GM18505 (cell line): Measurements from ENCODE around the gene TP73.
A peak's percentile ranks its signal among the peaks of the same experiment; 100 is the strongest.

Experiments
- ATAC-seq: cut with Tn5 transposase; IDR thresholded peaks from one replicate; pipeline ENCODE4 v1.9.1; 2021; ENCODE audit not compliant: unreplicated experiment
- POLR2A ChIP-seq: IDR thresholded peaks from 4 replicates; pipeline ENCODE4 v1.6.1; 2011; ENCODE audit warnings: borderline replicate concordance; ENCODE audit not compliant: insufficient read depth, insufficient read length; ENCODE audit errors: extremely low read depth

The TP73 gene

DNA sequence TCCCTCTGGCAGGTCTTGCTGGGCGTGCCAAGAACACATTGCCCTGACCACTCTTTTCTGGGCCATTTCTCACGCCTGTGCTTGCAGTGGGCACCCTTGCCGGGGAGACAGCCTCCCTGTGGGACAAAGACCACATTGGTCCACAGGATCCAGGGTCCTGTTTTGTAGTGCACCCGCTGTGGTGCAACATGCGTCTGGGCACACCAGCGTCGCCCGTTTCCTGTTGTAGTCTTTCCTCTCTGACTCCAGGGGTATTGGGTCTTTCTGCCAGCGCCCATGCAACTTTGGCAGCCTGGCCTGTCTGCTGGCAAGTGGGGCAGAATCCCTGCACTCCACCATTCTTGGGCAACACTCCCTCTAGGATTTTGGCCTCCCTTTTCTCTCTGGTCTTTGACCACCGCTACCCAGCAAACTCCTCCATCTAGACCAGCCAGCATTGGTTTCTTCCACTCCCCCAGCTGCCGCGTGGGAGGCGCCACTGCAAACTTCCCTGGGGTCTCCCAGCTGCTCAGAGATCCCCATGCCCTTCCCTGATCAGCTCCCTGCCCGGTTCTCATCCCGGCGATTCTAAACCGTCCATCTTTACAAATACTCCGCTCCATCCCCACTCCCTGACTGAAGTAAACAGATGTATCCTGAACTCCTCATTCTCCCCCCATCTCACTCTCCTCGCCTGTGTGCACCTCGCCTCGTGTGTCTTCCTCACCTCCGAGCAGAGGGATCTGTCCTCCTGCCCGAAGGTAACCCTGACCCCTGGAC, 28.7 kb upstream of the TP73 start:
- TF ChIP-seq POLR2A, result no peak
- ATAC-seq, result no peak

DNA sequence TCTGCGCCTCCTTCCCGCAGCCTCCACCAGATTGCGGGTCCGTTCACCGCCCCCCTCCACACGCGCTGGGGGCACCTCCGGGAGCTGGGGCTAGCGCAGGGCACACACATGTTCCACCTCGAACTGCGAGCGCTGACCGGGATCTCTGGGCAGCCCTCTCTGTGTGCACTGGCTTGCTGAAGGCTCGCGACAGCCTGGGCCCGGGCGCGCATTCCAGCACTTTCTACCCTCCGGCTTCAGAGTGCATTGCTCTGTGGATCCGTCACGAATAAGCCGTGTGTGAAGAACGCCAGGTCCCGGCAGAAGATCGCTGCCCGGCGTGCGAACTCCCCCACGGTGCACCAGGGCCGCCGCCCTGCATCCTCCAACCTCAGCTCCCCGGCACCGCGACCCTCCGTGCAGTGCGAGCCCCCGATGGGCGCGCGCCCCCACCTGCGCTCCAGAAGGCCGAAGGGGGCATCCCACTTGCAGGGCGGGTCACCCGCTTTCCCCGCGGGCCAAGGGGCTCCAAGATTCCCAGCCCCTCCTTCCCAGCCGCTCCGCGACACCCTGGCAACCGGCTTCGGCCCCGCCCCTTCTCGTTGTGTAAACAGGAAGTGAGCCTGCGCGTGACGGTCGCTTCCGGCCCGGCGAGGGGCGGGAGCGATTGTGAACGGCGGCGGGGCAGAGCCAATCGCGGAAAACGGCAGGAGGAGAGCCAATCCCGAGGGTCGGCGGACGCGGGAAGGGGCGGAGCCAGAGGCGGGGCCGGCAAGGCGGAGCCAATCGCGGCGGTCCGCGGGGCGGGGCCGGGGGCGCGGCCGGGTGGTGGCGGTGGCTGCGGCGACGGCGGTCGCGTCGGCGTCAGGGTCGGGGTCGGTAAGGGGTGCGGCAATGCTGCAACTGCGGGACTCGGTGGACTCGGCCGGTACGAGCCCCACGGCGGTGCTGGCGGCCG, 27.8 kb upstream of the TP73 start, which contains the start of gene TPRG1L:
TPRG1L (plus strand) TSS at position 816 of the 937 bp plus-strand sequence; CDS start at position 874, 58 bp downstream.
- peak; percentile 89 for ATAC-seq
- no peak for TF ChIP-seq POLR2A

DNA sequence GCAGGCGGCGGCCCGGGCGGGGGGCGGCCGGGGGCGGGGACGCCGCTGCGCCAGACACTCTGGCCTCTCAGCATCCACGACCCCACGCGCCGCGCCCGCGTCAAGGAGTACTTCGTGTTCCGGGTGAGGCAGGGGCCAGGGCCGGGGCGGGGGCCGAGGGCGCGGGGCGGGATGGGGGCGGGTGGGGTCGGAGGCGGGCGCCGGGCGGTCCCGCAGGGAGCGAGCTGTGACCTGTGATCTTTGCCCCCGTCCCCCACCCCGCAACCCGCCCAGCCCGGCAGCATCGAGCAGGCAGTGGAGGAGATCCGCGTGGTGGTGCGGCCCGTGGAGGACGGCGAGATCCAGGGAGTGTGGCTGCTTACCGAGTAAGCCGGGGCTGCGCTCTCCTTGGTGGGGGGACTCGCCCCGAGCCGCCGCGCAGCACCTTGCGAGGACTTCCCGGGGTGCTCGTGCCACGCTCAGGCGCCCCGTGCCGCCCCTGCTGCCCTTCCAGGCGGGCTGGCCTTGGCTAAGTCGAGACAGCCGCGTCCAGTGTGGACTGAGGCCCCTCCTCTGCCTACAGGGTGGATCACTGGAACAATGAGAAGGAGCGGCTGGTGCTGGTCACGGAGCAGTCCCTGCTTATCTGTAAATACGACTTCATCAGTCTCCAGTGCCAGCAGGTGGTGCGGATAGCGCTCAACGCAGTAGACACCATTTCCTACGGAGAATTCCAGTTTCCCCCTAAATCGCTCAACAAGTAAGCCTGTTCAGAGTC, 27.0 kb upstream of the TP73 start:
- no peak for TF ChIP-seq POLR2A
- peak; percentile 11 for ATAC-seq

DNA sequence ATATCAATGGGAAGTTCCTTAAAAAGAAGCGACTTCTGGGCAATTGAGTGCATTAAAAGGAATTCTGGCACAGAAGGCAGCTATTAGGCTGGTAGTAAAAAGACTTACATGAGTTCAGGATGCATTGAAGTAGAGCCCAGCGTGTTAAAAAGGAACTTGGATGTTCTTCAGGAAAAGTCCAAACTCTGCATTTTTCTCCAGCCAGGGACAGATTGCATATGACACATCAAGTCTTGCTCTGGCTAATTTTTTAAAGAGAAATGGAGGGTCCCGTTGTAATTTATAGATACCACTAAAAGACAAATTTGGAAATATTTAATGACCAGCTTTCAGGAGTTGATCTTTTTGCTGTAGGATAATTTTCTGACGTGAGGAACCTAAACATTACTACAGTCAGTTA, 26.3 kb upstream of the TP73 start:
- no peak for TF ChIP-seq POLR2A
- no peak for ATAC-seq

DNA sequence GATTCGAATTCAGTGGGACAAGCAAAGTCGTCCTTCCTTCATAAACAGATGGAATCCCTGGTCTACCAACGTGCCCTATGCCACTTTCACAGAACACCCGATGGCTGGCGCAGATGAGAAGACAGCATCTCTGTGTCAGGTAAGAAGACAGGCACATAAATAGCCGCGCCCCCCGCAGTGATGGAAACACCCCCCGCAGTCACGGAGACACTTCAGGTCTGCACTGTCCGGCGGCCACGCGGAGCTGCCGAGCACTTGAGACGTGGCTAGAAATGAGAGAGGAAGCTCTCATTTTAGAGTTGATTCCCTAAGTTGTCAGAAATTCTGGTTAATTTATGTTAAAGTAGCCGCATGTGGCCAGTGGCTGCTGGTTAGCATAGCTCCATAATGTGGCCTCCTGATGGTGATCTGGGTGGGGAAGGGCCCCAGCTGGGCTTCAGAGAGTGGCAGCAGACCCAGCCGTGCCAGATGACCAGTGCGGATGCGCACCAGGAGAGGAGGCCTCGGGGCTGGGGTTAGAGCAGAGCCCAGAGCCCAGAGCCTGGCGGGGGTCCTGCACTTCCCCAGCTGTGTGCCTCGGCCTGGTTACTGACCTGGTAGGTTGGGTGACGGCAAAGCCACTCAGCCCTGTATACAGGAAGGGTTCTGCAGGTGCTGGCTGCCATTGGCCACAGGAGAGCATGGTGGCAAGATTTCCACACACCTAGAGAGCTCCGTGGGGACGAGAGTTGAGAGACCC, 24.6 kb upstream of the TP73 start:
- no peak for ATAC-seq
- no peak for TF ChIP-seq POLR2A

DNA sequence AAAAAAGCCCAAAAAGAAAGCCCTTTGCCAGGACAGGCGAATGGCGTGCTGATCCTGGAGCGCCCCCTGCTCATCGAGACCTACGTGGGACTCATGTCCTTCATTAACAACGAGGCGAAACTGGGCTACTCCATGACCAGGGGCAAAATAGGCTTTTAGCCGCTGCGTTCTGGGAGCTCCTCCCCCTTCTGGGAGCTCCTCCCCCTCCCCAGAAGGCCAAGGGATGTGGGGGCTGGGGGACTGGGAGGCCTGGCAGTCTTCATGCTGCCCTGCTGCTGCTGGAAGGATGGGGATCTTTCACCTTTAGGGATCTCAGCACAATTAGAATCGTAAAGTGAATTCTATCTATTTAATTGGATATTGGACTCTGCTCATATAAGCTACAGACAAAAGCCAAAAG, 23.9 kb upstream of the TP73 start:
- ATAC-seq, result no peak
- no peak for TF ChIP-seq POLR2A

DNA sequence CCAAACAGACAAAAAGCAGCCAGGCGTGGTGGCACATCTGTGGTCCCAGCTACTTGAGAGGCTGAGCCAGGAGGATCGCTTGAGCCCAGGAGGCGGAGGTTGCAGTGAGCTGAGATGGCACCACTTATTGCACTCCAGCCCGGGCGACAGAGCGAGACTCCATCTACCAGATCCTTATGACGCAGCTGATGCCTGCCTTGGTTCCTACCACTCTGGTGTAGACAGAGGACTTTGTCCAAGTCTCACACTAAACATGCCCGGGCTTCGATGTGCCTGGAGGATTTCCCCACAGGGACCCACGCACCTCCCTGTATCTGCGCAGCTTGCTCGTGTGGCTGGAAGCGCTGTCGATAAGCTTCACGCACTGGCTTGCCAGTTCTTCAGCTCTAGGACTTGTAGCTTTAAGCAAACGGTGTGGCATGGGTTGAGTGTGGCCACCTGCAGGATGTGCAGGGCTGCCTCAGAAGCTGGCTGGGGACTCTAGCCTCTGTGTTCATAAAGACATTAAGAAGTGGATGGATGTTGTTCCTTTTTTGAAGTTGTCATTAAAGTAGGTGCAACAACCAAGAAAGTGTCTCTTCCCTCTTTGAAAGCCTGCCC, 22.7 kb upstream of the TP73 start:
- ATAC-seq, result no peak
- no peak for TF ChIP-seq POLR2A

DNA sequence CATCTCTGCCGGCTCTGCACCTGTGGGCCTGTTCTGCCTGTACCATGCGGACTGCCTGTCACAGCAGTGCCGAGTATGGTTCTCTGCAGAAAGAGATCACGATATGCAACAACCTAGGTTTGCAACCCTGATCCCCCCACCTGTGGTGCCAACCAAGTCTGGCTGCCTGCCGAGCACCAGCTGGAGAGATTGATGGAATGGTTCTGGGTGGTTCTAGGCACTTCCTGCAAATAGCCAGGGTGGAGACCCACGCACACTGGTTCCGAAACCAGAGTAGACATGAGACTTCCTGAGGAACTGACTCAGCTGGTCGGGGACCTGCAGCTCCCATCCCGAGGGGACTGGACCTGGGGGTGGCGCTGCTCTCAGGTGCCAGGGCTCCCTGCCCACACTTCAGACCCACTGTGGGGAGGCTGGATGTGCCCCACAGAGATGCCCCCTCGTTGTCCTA, 22.1 kb upstream of the TP73 start:
- no peak for TF ChIP-seq POLR2A
- ATAC-seq, result no peak

DNA sequence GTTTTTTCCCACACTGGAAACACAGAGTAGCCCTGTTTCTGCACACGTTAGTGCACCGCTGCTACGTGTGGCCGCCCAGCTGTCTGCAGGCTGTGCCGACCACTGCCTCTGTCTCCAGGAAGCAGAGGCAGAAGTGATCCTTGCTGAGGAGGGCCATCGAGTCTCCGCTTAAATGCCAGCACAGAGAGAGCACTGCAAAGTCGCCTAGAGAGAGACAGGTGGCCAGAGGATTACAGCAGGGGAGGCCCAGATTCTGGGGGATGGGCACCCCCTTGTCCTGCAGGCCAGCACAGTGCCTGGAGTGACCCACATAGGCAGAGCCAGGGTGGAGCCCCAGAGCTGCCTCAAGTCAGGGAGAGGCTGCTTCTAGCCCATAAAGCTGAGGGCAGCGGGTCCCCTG, 21.4 kb upstream of the TP73 start:
- TF ChIP-seq POLR2A, result no peak
- no peak for ATAC-seq

DNA sequence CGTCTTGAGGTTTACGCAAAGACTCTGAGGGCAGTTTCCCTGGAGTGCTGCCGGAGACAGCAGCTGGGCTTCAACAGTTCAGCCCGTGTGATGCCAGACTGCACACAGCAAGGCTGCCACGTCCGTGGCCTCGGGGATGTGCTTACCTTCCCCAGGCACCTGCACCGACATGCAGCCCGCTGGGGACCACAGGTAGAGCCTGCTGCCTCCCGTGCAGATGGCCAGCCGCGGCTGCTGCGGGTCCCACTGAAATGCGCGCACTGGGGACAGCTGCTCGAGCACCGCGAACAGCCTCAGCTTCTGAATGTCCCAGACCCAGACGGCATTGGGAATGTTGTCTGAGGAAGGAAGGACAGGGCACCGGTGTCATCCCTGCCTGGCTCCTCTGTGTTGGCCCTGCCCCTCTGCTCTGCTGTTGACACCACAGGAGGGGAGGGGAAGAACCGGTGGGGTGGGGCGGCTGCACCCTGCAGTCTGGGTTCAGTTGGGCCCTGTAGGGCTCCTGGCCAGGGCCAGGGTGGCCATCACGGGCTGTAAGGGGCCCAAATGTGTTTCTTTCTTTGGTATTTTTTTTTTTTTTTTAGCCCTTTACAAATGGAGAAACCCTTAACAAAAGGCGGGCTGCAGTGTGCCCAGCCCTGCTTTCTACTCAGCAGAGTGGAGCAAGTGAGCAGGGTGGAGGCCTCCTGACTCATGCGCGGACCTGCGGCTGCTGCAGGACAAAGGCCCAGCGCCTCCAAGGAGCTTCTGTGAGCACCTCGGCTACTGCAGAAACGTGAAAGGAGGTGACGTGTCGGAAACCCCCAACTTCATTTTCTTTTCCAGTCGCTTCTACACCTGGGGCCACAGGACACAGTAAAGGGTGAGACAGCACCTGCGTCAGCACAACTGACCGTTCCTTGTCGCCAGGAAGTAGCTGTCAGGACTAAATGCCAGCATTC, 20.7 kb upstream of the TP73 start:
- no peak for TF ChIP-seq POLR2A
- no peak for ATAC-seq

DNA sequence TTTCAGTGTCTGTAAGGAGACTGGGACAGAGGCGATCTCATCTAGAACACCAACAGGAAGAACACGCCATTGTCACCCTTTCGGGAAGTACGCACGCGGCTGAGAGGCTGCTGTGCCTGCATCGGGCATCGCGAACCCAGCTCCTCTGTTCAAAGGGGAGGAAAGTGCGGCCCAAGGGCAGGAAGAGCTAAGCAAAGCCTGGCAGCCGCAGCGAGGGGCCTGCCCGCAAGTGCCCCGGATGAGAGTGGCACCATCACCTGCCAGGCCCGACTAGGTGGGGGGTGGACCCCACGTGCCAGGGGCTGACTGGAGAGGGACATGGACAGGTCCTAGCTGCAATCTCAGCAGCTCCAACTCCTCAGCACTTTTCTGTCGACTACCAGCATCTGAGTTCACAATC, 20.0 kb upstream of the TP73 start:
- no peak for TF ChIP-seq POLR2A

More for the DNA sequence above, 20.0 kb upstream of the TP73 start:
- no peak for ATAC-seq
